HG03521 (cell line): Measurements from ENCODE around the gene SLC1A2.

Experiments
- ATAC-seq: cut with Tn5 transposase; IDR thresholded peaks from one replicate; pipeline ENCODE4 v1.9.1; 2021; ENCODE audit warnings: mild to moderate bottlenecking, moderate library complexity; ENCODE audit not compliant: unreplicated experiment

SLC1A2 gene

DNA sequence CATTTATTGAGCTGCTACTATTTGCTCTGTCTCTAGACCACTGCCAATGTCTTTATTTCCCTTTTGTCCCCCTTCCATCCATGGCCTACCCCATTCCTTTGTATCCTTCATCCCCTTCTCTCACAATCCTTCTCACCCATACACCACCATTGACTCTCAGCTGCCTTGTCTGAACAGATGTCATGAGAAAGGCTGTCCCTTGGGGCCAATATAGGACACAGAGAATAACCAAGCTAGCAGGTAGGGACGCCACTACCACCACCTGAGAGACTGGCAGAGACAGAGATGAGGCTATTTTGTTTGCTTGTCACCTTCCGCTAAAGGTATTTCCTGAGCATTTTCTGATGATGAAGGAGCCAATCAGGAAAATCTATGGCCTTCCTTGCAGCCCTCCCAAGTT, 141.5 kb downstream of the SLC1A2 start:
- ATAC-seq: no peak

GRCh38 chr11:35276396-35277145, 142.8 kb downstream of the SLC1A2 start:
- ATAC-seq: no peak

GRCh38 chr11:35275786-35276170, 143.6 kb downstream of the SLC1A2 start:
- ATAC-seq: no peak

DNA sequence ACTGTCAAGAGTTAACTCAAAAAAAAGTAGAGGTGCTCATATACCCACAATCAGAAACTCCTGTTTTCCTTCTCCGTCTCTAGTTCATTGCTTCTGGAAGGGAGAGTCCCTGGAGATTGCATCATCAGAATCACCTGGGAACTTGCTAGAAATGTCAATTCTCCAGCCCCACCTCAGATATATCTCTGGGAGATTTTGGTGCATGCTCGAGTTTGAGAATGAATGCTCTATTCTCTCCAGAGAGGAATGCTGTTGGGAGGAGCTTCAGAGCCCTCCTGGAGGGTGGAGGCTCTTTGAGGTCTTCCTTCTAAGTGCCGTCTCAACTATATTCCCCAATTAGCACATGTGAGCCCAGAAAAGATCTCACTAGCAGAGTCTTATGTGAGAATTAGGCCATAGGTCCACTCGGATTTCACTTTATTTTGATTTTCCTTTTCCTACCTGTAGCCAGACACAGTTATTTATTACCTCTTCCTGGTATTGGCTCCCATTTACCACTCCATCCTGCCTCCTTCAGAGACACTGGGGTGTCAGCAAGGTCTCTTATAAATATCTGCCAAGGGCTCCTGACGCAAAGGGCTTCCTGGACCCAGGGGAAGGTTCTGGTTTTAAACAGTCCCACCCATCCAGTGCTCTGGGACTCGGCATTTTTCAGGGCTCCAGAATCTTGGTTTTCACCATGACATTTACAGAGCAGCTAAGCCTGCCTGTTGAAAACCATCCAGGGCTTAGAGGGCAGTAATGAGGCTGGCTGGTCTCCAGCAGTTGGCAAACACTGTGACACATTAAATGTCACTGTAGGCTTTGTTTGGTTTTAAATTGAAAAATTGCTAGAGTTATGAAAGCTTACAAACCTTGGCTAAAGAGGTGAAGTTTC, 144.2 kb downstream of the SLC1A2 start:
- ATAC-seq: no peak

GRCh38 chr11:35272391-35272902, 146.9 kb downstream of the SLC1A2 start:
- ATAC-seq: peak; percentile 66

- no peak for ATAC-seq
Measured at GRCh38 chr11:35271031-35271430, 148.3 kb downstream of the SLC1A2 start.

DNA sequence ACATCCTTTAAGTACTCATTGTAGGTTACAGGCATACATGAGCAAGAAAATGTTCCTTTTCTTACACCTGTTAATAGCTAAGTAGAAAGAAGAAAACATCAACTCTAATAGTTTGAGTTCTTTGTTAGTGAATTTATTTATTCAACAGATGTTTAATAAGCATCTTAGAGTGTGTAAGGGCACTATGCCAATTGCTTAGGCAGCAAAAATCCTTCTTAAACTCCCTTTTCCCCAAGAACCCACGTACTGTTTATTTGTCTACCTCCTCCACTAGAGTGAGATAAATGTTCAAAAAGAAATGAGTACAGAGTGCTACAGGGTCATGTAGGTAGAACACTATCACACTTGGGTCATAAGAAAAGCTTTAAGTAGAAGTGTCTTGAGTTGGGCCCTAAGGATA, 149.0 kb downstream of the SLC1A2 start:
- ATAC-seq: no peak

- ATAC-seq: no peak
Measured at GRCh38 chr11:35267504-35267903, 151.9 kb downstream of the SLC1A2 start.

DNA sequence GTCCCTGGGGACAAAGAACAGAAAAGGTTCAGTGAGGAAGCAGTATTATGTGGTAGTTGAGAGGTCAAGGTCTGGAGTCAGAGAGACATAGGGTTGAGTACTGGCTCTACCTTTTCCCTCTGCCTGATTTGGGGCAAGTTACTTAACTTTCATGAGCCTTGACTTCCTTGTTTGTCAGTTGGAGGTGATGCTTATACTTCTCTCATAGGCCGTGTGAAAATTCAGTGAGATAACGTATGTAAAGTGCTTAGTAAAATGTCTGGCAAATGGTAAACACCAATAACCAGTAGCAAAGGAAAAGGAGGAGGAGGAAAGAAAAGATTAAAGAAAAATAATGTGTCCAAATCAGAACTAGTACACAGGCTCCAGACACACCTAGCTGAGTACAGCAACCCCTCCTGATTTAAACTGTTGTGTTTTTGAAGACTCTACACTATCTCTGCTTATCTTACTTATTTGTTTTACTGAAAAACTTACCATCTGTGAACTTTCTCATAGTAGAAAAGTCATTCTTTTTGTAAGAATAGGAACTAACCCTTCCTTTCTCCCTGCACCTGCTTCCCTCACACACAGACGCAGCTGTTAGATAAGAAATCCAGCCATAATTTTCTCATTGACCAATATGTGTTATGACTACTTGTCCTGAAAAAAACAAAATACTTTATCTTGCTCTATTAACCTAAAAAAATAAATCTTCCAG, 153.5 kb downstream of the SLC1A2 start:
- no peak for ATAC-seq

- ATAC-seq: no peak
Measured at GRCh38 chr11:35262735-35263134, 156.6 kb downstream of the SLC1A2 start.

DNA sequence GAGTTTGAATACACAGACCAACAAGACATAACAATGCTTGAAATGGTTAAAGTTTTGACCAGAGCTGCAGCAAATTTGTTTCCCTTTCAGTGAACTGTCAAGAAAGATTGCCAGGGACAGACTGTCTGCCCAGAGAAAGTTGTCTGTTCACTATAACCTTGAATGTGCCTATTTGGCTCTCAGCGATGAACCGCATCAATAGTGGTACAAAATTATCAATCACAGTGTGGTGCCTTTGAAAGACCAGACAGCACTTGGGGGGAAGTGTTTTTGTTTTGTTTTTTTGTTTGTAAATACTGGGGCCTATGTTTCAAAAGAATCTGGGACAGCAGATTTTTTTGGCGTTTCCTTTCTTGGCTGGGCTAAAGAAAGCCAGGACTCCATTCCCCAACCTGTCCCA, 157.3 kb downstream of the SLC1A2 start:
- no peak for ATAC-seq

DNA sequence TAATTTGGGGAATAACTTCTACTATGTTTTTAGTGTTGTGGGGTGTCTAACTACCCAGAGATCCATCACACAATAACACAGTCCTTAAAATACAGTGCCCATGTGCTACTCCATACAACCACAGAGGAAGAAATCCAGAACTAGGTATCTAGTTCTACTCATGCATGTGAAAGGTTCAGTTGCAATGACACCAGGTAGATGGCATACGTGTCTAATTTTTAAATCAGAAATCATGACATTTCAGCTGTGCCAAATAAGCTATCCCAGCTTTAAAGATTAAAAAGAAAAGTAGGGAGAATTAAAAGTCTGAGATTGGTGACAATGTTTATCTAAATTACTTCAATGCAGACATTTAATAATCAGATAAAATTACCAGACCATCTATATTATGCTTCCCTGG, 158.2 kb downstream of the SLC1A2 start:
- ATAC-seq: no peak

- ATAC-seq: no peak
Measured at GRCh38 chr11:35260342-35260985, 158.9 kb downstream of the SLC1A2 start.

GRCh38 chr11:35259529-35259928, 159.8 kb downstream of the SLC1A2 start:
- no peak for ATAC-seq

DNA sequence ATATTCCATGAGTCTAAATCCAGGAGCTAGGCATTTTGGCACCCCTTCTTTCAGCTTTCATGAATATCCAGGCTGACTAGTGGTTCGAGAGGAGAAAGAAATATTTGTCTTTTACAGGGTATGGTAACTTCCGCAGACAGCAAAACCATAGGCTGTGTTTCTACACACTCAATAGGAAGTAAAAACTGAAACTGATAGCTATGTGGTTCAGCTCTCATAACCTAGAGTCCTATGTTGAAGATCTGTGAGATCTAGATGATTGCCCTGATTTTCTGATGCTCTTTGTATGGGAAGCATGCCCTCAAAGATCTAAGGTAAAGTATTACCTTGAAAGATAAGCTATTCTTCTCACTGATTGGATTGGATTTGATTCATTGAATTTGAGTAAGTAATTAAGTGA, 162.1 kb downstream of the SLC1A2 start:
- peak; percentile 96 for ATAC-seq

GRCh38 chr11:35256296-35256695, 163.1 kb downstream of the SLC1A2 start:
- ATAC-seq: no peak

GRCh38 chr11:35255514-35255913, 163.8 kb downstream of the SLC1A2 start:
- ATAC-seq: no peak

DNA sequence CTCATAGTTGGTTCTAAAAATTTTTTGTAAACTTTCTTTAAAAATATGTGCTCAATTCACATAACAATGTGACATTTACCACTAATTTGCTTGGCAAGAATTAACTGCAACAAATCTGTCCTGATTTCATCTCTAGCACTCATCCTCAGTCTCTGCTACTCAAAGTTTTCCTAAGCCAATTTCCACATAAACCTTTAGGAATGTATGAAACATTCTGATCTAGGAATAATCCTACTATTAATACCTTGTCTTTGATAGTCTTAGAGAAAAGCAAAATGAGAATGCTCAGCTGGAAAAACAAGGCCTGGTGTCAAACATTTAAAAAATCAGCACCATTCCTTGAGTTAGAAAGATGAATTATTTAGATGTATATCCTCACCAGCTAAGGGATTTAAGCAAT, 166.1 kb downstream of the SLC1A2 start:
- no peak for ATAC-seq

GRCh38 chr11:35250621-35251020, 168.7 kb downstream of the SLC1A2 start:
- ATAC-seq: no peak

GRCh38 chr11:35250192-35250591, 169.2 kb downstream of the SLC1A2 start:
- ATAC-seq: no peak
